Kidney (tissue), 14 donors: ENCODE results near the gene SEMA5A. TPM values are rescaled to one million over a fixed set of nuclear protein-coding genes. Genes with fewer than 3 reads are reported as not detected.

Source experiments
- DNase-seq, 5 donors: peaks; one replicate each; pipeline ENCODE4 v3.0.0-alpha.2; 2013 to 2020
- FAIRE-seq: peaks from 2 replicates; lab custom pipeline; 2012; peaks lifted over from hg19 to GRCh38; lab: Jason Lieb, UNC
- H3K27ac ChIP-seq, 2 donors: one replicate each; pipeline ENCODE4 v1.7.0; 2013; ENCODE audit warnings: low read depth in 2 of 2, low read length in 2 of 2, inconsistent platforms in 1 of 2
- H3K27me3 ChIP-seq: one replicate; pipeline ENCODE4 v1.7.1; 2013; ENCODE audit warnings: low read length, inconsistent platforms; ENCODE audit not compliant: control insufficient read depth, insufficient read depth
- H3K36me3 ChIP-seq, 3 donors: one replicate each; pipeline versions ENCODE4 v1.7.0 to v1.7.1; 2013; ENCODE audit warnings: low read length in 3 of 3, control low read depth in 1 of 3, inconsistent platforms in 1 of 3; ENCODE audit not compliant: insufficient read depth in 3 of 3, control insufficient read depth in 2 of 3
- H3K4me1 ChIP-seq, 3 donors: one replicate each; pipeline versions ENCODE4 v1.7.0 to v1.7.1; 2013; ENCODE audit warnings: low read length in 3 of 3, inconsistent platforms in 1 of 3, low read depth in 1 of 3; ENCODE audit not compliant: control insufficient read depth in 2 of 3, insufficient read depth in 2 of 3
- H3K4me3 ChIP-seq, 3 donors: one replicate each; pipeline versions ENCODE4 v1.7.0 to v1.8.1; 2013; ENCODE audit warnings: low read length in 3 of 3, control low read depth in 1 of 3, inconsistent platforms in 1 of 3
- H3K9ac ChIP-seq, 3 donors: one replicate each; pipeline versions ENCODE4 v1.7.0 to v1.7.1; 2013; ENCODE audit warnings: low read length in 3 of 3, control low read depth in 1 of 3, inconsistent platforms in 1 of 3
- H3K9me3 ChIP-seq, 3 donors: one replicate each; pipeline versions ENCODE4 v1.7.0 to v1.7.1; 2013; ENCODE audit warnings: low read length in 3 of 3, control low read depth in 1 of 3, inconsistent platforms in 1 of 3; ENCODE audit not compliant: control insufficient read depth in 2 of 3, insufficient read depth in 1 of 3
- CTCF ChIP-seq: IDR thresholded peaks from 3 replicates; pipeline ENCODE4 v1.5.1; 2012; ENCODE audit warnings: mild to moderate bottlenecking, moderate library complexity, borderline replicate concordance; ENCODE audit not compliant: insufficient read depth; ENCODE audit errors: extremely low read depth
- intact Hi-C: fragments of 100-400 bp; cut with DNase I; formaldehyde crosslinking; loops from one replicate; pipeline ENCODE4 v1.11.1; 2022
- polyA plus RNA-seq: library from polyadenylated mRNA; stranded (reverse); fragments of 350-450 nt; fragmentation: Illumina TruSeq; extraction: RNeasy Lipid Tissue Mini Kit (QIAGEN cat#74804); gene quantifications from one replicate; pipeline ENCODE4 v1.2.3, GENCODE V29; 2014; ENCODE audit warnings: low read depth, low replicate concordance; ENCODE audit not compliant: insufficient read depth
- total RNA-seq: library from RNA; stranded (reverse); fragmentation: NEBNext Ultra II Directional; extraction: Animal tissue kit (Norgen Biotek cat#: 25700); gene quantifications from one replicate; pipeline ENCODE4 v1.2.1, GENCODE V29; 2021
- donor health status: control.
- donor health status: control.
- donor health status: control.
- donor health status: control.
- donor health status: control.
- donor health status: DM: yes; HTN: yes; CAD: no.
- donor health status: Normal renal cell carcinoma (clear cell type).

The SEMA5A gene
- total and polyA plus RNA-seq, 2 donors from 2014 or later: 7.9 to 23.3 TPM

- intact Hi-C loops: no loop called here
- DNase-seq: no peak
- Histone ChIP-seq H3K4me1 (no peaks in the 10 kb centered on the region), H3K9me3 (no peaks in the 10 kb centered on the region), H3K9ac (no peak overlapping the region), H3K27me3 (no peaks in the 10 kb centered on the region), H3K4me3 (no peak overlapping the region), H3K27ac (no peak overlapping the region), H3K36me3 (no peaks in the 10 kb centered on the region)
- TF ChIP-seq CTCF: no peak
- no peak for FAIRE-seq
Observed at GRCh38 chr5:9245071-9245470, 300.8 kb downstream of the SEMA5A start.

- no peak for TF ChIP-seq CTCF
- Histone ChIP-seq H3K4me3 (no peak overlapping the region), H3K36me3 (no peaks in the 10 kb centered on the region), H3K4me1 (no peaks in the 10 kb centered on the region), H3K9ac (no peak overlapping the region), H3K27ac (no peak overlapping the region), H3K27me3 (no peaks in the 10 kb centered on the region), H3K9me3 (no peaks in the 10 kb centered on the region)
- DNase-seq: no peak
- intact Hi-C loops: no loop called here
- no peak for FAIRE-seq
Observed at GRCh38 chr5:9244417-9244816, 301.5 kb downstream of the SEMA5A start.

GRCh38 chr5:9241479-9242305, 304.2 kb downstream of the SEMA5A start:
- DNase-seq: no peak
- no peak for FAIRE-seq
- Histone ChIP-seq H3K27me3 (no peaks in the 10 kb centered on the region), H3K36me3 (no peaks in the 10 kb centered on the region), H3K4me3 (no peak overlapping the region), H3K27ac (no peak overlapping the region), H3K4me1 (no peaks in the 10 kb centered on the region), H3K9me3 (no peaks in the 10 kb centered on the region), H3K9ac (no peak overlapping the region)
- intact Hi-C loops: no loop called here
- TF ChIP-seq CTCF: no peak
